ENCODE measurements around the gene TLN1. TPM values are rescaled to one million over a fixed set of nuclear protein-coding genes. Genes with fewer than 3 reads are reported as not detected.

TLN1 gene
- total RNA-seq, 1 experiment from 2014 or later, result 122 TPM

DNA sequence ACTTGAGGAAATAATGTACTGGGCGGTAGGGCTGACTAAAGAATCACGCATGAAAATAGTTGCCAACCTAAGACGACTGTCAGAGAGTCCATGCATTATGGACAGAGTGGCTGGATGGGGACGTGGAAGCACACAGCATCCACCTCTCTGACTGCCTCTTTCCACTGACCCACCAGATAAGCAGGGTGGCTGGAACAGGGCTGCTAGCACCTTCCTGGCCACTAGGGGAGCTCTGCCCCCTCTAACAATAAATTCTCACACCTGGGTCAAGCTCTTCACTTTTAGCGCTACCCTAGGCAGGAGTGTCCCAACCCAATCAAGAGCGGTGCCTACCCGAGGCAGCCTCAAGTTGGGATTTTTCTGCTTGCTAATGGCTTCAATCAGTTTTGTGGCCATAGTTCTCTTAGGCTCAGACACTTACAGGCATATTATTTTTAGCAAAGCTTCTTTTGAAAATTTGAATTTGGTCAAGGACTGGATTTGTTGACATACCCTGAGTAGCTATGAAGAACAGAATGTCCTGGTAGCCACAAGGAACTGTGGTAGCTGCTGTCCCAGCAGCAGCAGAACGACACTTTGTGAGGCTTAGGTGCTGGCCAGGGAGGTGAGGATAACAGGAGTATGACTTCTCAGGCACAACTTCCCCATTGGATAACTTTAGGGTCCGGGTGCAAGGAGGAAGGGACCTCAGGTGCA lies 35.3 kb downstream of the TLN1 start:
- in situ Hi-C loops (cut with HindIII; ENCODE audit: low pct_unique_long_range_greater_than_20kb, low sequenced_read_pairs), result no loop called here
- peak; percentile 34 for DNase-seq (ENCODE audit: low read depth)

DNA sequence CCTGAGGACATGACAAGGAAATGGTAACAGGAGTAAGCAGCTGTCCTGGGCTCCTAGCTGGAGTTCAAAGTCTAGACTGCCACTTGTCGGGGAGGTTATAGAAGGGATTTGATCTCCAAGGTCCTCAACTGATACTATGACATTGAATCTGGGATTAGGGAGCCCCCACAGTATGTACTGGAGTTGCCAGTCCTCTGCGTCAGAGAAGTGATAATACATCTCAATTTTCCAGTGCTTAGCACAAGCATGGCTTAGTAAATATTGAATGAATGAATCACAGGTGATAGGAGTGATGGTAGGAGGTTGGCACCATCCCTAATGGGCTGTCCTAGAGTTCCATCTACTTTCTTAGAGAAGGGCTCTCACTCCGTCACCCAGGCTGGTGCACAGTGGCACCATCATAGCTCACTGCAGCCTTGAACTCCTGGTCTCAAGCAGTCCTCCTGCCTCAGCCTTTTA lies 36.0 kb downstream of the TLN1 start:
- DNase-seq (ENCODE audit: low read depth), result no peak
- in situ Hi-C loops (cut with HindIII; ENCODE audit: low pct_unique_long_range_greater_than_20kb, low sequenced_read_pairs), result no loop called here

DNA sequence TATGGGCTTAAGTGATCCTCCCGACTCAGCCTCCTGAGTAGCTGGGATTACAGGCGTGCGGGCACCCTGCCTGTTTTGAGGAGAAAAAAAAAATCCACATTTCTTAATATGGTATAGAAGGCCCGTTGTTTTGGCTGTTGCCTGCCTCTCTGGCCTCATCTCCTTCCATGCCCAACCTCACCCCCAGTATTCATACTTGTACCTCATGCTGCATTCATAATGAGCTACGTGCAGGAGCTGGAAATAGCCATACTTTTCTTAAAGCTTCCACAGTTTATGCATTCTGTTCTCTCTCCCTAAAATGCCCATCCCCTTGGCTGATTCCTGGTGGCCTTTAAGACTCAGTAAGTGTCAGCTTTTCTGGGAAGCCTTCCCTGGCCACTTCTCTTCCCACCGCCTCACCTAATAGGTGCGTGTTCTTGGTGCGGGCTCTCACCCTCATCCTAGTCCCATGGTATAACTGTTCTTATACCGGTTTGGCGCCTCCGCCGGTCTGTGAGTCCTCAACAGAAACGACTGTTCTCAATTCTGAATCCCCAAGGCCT lies 40.2 kb downstream of the TLN1 start:
- in situ Hi-C loops (cut with HindIII; ENCODE audit: low pct_unique_long_range_greater_than_20kb, low sequenced_read_pairs), result no loop called here
- no peak for DNase-seq (ENCODE audit: low read depth)

DNA sequence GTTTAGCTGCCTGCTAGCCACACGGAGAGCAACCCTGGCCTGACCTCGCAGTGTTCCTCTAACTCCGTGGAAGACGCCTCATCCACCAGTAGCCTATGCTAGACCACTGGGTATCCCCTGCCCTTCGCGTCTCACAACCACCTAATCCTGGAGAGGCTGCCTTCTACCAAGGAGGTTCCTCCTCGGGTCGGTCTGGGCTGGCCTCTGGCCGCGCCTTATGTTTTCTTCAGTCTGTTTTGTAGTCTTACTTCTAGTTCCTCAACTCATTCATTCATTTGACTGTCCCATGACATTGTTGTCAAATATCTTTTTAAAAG lies 40.7 kb downstream of the TLN1 start:
- in situ Hi-C loops (cut with HindIII; ENCODE audit: low pct_unique_long_range_greater_than_20kb, low sequenced_read_pairs), result no loop called here
- no peak for DNase-seq (ENCODE audit: low read depth)

DNA sequence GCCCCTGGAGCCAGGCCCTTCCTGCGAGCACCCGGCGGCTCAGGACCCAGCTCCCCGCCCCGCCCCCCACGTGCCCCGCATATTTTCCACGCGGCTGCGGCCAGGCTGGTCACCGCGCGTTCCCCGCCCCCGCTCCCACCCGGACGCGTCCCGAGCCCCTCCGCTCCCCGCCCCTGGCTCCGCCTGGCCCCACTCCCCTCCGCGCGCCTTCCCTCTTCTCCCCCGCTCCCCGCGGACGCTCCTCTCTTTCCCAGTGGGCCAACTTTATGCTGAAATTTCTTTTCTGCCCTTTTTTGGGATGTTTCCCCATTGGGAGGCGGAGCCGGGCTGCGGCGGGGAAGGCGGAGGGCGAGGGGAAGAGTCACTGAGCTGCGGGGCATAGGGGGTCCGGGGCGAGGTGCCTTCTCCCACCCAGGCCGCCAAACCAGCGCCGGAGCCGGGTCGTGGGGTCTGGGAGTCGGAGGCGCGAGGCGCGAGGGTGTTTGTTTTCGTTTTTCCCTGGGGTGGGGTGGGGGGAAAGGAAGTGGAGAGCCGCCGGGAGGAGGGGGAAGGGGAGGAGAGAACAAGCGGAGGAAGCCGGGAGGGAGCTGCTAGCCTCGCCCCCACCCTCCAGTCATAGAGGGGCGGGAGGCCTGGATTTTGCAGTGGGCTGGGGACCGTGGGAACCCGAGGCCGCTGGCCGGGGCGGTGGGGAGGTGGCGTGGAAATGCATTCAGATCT lies 41.2 kb downstream of the TLN1 start:
- DNase-seq (ENCODE audit: low read depth), result peak; percentile 36
- in situ Hi-C loops (cut with HindIII; ENCODE audit: low pct_unique_long_range_greater_than_20kb, low sequenced_read_pairs), result no loop called here

DNA sequence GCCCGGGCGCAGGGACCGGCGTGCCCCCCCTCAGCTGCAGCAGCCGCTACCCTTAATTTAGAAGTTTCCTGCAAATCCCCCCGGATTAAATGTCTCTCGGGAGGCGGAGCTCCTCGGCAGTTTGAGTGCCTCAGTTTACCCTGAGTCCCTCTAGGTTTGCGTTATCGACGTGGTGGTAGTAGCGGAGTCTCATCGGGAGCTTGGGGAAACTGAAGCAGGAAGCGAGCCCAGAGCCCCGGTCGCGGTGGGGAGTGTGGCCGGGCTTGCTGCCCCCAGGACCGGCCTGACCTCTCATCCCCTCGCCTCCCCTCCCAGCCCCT lies 41.7 kb downstream of the TLN1 start:
- no peak for DNase-seq (ENCODE audit: low read depth)
- in situ Hi-C loops (cut with HindIII; ENCODE audit: low pct_unique_long_range_greater_than_20kb, low sequenced_read_pairs), result no loop called here

DNA sequence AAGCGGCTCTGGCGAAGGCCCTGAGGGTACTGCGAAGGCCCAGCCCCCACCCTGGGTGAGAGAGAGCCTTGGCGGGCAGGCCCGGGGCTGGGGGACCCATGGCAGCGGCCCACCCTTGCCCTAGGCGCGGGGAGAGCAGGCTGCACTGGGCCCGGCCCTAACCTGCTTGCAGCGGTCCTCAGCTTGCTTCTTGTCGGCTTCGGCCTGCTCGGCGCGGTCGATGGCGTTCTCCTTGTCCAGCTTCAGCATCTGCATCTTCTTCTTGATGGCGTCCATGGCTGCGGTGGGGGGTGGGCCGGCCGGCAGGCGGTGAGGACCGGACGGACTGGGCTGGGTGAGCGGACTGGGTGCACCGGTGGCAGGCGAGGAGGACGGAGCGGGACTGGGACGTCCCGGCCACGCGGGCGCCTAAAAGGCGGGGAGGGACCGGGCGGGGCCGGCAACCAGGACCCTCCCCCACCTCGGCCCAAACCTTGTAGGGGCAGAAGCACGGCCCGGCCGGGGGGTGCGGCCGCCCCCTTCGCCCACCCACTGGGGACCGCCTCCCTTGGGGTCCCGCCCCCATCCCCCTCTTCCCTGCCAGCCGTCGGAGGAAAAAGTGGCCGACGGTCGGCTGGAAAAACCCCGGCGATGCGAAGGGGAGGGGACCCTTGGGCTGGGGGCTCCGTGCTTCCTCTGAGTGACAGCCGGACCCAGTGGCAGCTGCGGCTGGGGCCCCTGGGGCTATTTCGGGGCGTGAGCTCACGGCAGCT lies 42.3 kb downstream of the TLN1 start, which contains the start of gene TPM2:
TPM2 (minus strand) TSS at position 384 of the 752 bp plus-strand sequence; CDS start at position 276, 108 bp downstream.
- DNase-seq (ENCODE audit: low read depth), result no peak
- in situ Hi-C loops (cut with HindIII; ENCODE audit: low pct_unique_long_range_greater_than_20kb, low sequenced_read_pairs), result no loop called here

DNA sequence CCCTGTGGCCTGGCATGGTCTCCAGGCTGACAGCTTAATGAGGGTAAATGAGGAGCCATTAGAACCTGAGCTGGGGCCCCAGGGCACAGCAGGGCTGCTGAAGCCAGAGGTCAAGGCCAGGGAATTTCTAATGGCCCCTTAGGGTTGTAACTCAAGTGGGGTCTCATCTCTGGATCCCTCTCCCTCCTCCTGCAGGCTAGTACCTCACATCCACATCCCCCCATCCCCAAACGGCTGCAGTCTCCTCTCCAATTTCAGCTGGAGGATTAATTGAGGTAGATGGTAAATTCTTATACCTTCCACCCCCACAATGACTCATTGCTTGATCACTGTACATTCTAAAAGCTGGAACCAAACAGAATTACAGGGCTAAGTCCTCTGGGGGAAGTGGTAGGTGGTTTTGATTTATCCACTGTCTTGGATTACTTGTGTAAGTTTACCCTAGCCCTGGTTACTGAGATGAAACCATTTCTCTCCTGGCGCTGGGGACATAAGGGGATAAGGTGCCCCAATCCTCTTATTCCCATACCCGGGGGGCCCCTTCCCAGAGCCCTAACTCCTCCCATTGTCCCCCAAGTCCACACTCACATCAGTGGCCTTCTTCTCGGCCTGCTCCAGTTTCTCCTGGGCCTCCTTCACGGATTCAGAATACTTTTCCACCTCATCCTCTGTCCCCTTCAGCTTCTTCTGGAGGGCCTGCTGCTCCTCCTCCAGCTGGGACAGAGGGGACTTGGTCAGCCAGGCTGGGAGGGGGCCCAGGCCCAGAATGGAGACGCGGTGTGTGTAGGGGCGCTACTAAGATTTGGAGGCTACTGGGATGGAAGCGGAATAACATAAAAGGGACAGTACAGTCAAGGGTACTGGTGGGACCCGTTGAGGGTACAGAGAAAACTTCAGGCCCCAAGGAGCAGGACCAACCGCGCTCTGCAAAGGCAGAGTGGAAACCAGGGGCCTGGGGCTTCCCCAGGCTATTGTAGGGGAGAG lies 43.1 kb downstream of the TLN1 start:
- peak; percentile 29 for DNase-seq (ENCODE audit: low read depth)
- in situ Hi-C loops (cut with HindIII; ENCODE audit: low pct_unique_long_range_greater_than_20kb, low sequenced_read_pairs), result no loop called here

DNA sequence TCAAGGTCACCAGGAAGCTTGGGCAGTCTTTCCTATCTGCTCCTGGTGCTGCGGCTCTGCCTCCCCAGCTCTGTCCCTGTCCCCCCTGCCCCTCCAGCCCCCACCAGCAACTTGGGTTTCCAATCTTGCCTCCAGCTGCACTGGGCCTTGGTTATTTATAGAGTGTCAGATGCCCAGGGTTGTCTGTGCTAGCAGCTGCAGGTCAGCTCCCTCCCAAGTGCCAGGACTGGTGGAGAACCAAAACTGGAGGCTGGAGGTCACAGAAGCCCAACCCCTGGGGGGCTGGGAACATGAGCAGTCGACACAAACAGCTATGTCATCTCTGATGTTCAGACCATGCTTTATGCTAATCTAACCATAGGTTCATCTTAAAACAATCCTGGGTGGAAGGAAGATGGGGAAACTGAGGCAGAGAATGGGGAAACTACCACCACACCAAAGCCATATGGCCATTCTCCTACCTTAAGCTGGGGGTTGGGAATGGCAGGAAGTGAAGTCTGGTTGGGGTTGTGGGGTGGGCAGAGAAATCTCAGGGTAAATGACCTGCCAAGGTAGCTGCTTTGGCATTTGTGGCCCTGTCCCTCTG lies 43.9 kb downstream of the TLN1 start:
- no peak for DNase-seq (ENCODE audit: low read depth)
- in situ Hi-C loops (cut with HindIII; ENCODE audit: low pct_unique_long_range_greater_than_20kb, low sequenced_read_pairs), result no loop called here

DNA sequence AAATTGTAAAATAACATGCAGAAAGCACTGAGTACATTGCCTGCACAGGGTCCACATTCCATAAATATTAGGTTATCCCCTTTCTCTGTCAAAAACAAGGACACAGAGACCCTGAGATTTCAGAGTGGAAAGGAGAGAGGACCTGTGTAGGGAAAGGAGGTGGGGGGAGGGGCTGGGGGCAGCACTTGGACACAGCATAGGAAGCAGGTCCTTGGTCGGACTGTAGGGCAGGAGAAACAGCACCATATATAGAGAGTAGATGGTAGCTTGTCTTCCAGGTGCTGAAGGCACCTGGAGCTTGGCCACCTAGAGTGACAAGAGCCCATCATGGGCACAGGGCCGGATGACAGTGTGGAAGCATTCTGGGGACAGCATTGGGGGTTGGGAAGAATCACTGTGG lies 44.7 kb downstream of the TLN1 start:
- DNase-seq (ENCODE audit: low read depth), result no peak
- in situ Hi-C loops (cut with HindIII; ENCODE audit: low pct_unique_long_range_greater_than_20kb, low sequenced_read_pairs), result no loop called here

DNA sequence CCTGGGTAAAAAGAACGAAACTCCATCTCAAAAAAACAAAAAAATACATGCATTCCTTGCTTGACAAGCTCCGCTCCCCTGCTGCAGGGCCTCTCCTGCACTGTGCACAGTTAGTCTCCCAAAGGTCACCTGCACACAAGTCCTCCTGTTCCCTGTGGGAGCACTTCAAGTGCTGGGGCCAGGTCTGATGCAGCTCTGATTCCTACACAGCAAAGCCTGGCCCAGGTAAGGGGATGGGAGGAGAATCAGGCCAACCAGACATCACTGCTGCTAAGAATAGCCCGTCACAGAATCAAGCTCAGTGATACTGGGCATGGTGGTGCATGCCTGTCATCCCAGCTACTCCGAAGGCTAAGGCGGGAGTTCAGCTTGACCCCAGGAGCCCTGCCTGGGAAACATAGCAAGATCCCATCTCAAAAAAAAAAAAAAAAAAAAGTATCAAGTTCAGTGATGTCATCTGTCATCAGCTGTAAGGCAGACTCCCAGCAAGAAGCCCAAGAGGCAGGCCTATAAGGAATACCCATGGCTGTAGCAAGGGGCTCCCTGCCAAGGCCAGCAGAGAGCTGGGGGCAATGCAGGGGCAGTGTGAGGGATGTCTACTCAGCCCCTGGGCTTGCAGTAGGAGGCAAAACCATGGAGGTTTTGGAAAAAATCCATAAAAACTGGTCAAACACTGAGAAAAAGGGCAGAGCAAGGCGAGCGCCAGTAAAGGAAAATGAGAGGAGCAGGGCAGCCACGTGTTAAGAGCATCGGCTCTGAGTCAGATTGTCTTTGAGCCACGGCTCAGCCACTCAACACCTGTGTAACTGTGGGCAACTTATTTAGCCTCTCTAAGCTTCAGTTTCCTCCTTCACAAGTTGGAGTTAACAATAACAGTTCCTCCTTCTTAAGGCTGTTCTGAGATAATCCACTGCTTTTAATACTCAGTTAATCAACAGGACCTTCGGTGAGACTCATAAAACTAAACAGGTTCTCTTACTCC lies 45.5 kb downstream of the TLN1 start:
- in situ Hi-C loops (cut with HindIII; ENCODE audit: low pct_unique_long_range_greater_than_20kb, low sequenced_read_pairs), result no loop called here
- DNase-seq (ENCODE audit: low read depth), result no peak

DNA sequence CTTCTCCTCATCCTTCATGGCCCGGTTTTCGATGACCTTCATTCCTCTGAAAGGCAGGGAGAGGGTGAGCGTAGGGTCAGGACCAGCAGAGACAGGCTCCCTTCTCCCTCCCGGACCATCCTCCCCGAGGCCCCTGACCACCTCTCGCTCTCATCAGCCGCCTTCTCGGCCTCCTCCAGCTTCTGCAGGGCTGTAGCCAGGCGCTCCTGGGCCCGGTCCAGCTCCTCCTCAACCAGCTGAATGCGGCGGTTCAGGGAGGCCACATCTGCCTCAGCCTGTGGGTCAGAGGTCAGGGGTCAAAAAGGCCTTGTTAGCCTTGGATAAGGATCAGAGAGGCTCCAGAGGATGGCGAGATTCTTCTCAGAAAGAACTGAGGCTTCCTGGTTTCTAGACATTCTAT lies 46.5 kb downstream of the TLN1 start:
- in situ Hi-C loops (cut with HindIII; ENCODE audit: low pct_unique_long_range_greater_than_20kb, low sequenced_read_pairs), result no loop called here

DNA sequence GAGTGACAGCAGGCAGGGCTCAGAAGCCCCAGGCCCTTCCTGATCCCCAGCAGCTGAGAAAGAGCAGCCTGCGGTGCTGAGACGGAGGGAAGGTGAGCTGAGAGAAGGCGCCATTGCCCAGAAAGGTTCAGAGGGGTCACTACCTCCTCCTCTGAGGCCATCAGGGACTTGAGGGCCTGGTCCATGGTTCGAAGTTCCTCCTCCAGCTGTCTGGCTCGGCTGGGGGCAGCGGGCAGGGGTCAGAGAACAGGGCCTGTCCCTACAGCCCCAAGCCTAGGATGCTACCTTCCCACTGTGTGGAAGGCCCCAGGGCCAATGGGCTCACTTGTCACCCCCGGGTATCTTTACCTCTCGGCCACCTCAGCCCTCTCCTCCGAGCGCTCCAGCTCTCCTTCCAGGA lies 47.1 kb downstream of the TLN1 start:
- DNase-seq (ENCODE audit: low read depth), result no peak
- in situ Hi-C loops (cut with HindIII; ENCODE audit: low pct_unique_long_range_greater_than_20kb, low sequenced_read_pairs), result no loop called here

More for the DNA sequence above, 46.5 kb downstream of the TLN1 start:
- no peak for DNase-seq (ENCODE audit: low read depth)

DNA sequence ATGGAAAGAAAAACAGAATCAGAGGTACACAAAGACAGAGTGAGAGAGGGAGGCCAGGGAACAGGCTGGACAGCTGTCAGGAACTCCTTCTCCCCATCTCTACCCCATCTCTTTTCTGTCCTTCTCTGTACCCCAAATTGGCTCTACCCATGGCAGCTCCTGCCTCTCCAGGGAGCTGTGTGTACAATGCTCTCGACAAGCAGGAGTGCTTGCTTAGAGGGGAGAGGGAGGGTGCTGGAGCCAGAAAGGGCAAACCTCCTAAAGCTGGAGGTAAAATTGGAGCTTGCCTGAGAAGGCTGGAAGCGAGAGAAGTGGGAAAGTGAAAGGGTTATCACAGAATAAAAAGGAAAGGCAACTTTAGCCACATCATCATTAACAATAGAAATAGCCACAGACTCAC lies 48.7 kb downstream of the TLN1 start:
- in situ Hi-C loops (cut with HindIII; ENCODE audit: low pct_unique_long_range_greater_than_20kb, low sequenced_read_pairs), result no loop called here
- no peak for DNase-seq (ENCODE audit: low read depth)

DNA sequence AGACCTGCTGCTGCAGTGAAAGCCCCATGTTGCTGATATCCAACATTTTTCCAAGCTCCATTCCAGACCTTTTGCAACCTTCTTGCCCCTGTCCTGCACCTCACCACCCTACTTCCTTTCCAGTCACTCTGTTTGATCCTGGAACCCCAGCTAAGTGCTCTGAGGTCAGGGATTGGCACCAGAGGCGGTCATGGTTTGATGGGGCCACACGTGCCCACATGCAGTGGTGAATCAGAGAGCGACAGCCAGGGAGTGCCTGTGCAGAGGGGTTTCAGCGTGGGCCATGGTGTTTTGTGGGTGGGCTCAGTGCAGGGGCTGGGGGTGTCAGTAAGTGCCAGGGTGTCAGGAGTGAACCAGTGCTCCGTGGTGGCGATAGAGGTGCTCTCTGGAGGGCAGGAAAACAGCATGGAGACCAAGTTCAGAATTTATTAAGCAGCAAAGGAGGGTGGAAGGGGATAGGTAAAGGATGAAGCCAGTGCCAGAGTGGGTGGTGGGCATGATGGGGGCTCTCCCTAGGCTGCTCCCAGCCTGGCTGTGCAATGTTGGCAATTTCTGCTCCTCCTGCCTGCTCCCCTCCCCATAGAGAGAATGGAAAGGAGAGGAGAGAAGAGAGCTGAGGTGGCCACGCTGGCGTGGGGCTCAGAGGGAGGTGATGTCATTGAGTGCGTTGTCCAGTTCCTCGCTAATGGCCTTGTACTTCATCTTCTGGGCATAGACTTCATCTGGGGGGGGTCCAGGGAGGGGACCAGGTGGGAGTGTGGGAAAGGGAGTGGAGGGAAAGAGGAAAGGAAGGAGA lies 49.3 kb downstream of the TLN1 start:
- in situ Hi-C loops (cut with HindIII; ENCODE audit: low pct_unique_long_range_greater_than_20kb, low sequenced_read_pairs), result no loop called here
- no peak for DNase-seq (ENCODE audit: low read depth)

DNA sequence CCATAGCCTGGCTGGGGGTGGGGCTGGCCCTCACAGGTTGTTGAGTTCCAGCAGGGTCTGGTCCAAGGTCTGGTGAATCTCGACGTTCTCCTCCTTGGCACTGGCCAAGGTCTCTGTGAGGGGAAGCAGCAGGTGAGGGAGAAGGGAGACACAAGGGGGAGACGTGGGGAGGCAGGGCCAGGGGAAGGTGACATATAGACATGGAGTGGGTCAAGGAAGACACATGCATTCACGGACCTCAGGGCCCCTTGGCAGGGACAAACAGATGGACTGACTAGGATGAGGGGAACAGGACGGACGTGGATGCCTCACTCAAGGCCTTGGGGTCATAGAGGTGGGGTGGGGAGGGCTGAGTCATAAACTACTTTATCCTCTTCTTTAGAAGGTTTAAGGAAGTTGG lies 49.9 kb downstream of the TLN1 start:
- DNase-seq (ENCODE audit: low read depth), result no peak
- in situ Hi-C loops (cut with HindIII; ENCODE audit: low pct_unique_long_range_greater_than_20kb, low sequenced_read_pairs), result no loop called here
